ENCODE measurements around the gene TSC1.

The TSC1 gene

DNA sequence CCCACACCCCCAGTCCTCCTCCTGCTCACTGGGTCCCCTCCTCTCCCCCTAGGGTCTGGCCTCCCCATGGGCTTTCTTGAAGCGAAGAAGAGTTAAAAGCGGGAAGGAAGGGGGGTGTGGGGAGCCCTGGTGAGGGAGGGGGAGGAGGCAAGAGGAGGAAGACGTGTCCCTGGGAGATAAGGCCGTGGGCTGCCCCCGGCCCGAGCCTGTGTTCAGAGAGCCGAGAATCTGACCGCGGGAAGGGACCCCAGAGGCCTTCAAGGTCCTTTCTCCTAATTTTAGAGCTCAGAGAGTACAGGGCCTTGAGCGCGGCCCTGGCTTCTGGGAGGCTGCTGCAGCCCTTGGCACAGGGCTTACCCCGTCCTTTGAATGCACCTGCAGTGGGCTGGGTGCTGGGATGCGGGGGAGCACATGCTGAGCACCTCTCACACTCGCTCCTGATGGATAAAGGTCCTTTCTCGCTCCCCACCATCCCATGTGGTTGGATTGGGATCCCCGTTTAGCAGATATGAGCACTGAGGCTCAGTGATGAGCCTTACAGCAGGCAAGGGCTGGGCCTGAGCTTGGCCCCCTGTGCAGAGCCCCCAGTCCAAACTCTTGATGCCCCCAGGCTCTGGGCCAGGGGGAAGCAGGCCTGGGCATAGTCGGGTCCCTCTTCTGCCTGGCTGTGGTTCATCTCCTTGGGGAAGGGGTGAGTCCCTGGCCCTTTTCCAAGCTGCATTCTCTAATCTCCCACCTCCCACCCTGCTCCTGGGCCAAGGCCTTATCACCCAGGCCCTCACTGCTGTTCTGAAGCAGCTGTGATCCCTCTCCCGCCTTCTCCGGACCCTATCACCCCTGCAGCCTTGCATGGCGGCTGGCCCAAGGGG, 40.0 kb upstream of the TSC1 start:
- ChIA-PET POLR2A (no interaction called here), CTCF (interaction anchor here (0.9 to 1.9 kb wide), 2 partner anchors 11 to 13 kb away, joined by 4 to 8 read pairs; no protein-coding TSS in a partner anchor)
- peak; percentile 12 for DNase-seq (ENCODE audit: extremely low spot score)
- TF ChIP-seq, protein P1, sequence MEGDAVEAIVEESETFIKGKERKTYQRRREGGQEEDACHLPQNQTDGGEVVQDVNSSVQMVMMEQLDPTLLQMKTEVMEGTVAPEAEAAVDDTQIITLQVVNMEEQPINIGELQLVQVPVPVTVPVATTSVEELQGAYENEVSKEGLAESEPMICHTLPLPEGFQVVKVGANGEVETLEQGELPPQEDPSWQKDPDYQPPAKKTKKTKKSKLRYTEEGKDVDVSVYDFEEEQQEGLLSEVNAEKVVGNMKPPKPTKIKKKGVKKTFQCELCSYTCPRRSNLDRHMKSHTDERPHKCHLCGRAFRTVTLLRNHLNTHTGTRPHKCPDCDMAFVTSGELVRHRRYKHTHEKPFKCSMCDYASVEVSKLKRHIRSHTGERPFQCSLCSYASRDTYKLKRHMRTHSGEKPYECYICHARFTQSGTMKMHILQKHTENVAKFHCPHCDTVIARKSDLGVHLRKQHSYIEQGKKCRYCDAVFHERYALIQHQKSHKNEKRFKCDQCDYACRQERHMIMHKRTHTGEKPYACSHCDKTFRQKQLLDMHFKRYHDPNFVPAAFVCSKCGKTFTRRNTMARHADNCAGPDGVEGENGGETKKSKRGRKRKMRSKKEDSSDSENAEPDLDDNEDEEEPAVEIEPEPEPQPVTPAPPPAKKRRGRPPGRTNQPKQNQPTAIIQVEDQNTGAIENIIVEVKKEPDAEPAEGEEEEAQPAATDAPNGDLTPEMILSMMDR (IDR thresholded peaks at IDR 0.05; ENCODE audit: control extremely low read depth, extremely low read depth, low read depth, missing control alignments), result no peak

DNA sequence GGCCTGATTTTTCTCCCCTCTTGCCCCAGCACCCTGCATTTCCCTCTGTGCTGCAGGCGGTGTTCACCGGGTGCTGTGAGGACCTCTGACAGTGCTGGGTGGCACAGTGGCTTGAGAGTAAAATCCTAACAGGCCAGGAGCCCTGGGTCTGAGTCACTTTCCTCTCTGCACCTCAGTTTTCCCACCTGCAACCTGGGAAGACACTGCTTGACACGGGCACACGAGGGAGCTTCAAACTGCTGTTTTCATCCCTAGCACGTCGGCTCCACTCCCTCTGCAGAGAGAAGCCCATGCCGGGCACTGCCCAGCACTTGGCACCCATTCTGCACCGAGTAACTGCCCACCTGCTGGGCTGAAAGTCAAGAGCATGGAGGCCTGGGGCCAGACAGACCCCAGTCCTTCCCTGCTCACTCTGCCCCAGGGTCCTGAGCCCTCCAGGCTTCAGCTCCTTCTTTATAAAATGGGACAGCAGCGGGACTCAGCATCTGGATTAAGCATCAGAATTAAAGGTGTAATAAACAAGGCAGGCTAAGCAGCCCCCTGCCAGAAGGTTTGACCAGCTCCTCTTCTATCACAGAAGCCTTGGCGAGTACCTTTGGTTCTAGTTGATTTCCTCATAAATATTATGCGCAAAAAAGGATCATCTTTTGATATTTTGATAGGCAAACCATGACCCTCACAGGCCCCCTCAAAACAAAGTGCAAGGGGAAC, 39.2 kb upstream of the TSC1 start:
- CTCF ChIA-PET, result interaction anchor here (0.9 kb wide), 1 partner anchor 12 kb away, joined by 4 read pairs; no protein-coding TSS in a partner anchor

DNA sequence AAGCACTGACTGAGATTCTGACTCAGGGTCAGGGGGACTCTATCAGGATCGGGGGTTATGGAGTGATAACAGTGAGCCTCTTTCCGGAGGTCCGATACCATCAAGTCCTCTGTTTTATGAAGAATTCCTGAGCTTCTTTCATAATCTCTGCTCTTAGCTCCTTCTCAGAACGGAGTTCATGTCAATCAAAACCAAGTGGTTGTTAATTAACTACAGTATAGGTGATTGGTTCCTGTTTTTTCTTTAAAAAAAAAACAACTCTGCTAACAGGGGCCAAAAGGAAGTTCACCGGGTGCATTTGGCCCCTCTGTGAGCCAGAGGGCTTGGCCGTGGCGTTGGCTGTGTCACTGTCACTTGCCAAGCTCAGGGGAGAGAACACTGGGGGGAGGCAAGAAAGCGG, 38.0 kb upstream of the TSC1 start:
- TF ChIP-seq, protein P1 (IDR thresholded peaks at IDR 0.05; ENCODE audit: control extremely low read depth, extremely low read depth, low read depth, missing control alignments), result no peak
- DNase-seq (ENCODE audit: extremely low spot score), result peak; percentile 70
- ChIA-PET CTCF (interaction anchor here (3.0 kb wide), 1 partner anchor 10 kb away, joined by 13 read pairs; no protein-coding TSS in a partner anchor), POLR2A (no interaction called here)

More for the DNA sequence above, 39.2 kb upstream of the TSC1 start:
- TF ChIP-seq, protein P1 (IDR thresholded peaks at IDR 0.05; ENCODE audit: control extremely low read depth, extremely low read depth, low read depth, missing control alignments), result no peak
- DNase-seq (ENCODE audit: extremely low spot score), result no peak
- POLR2A ChIA-PET, result no interaction called here

DNA sequence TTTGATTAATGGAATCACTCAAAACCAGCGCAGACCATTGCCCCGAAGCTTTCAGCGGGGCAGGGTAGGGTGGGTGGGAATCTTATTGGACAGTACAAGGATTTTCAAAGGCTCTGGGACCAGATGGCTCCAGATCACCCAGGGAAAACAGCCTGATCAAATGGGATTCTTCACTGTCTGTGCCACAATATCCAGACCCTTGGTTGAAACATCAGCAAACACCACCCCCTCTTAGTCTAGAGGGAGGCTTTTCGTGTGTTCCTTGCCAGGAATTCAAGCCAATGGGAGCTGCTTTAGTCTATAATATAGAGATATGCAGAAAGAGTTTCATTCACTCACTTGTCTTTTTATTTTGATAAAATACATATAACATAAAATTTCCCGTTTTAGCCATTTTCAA, 35.7 kb upstream of the TSC1 start:
- TF ChIP-seq, protein P1 (IDR thresholded peaks at IDR 0.05; ENCODE audit: control extremely low read depth, extremely low read depth, low read depth, missing control alignments), result no peak
- POLR2A ChIA-PET, result no interaction called here
- CTCF ChIA-PET, result interaction anchor here (1.1 to 3.0 kb wide), 2 partner anchors 7 to 42 kb away, joined by 4 to 13 read pairs; no protein-coding TSS in a partner anchor
- DNase-seq (ENCODE audit: extremely low spot score), result no peak

DNA sequence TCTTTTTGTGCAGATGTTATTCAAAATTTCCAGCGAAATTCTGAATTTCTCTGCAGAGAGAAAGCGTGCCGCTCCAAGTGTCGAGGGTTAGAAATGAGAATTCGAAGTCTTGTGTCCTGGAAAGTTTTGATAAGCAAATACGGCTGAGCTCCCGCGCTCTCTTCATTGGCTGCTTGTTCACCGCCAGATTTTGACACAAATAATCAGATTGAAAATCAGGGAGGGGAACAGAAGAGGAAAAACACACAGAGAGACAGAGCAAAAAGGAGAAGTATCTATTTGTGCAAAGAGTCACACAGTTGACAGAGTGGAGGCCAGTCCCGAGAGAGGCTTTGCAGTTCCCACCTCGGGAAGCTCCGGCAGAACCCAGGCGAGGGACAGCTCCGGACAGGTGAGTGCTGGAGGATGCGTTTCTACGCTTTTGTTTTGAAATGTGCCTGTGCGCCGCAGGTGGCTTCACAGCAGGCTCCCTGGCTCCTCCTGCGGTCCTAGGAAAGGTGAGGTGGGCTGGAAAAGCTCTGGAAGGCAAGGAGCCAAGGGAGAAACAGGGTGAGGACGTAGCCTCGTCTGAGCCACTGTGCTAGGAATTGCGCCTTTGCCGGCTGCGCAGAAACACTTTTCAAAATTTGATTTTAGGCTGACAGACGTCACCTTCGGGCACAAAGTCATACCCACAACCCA, 34.2 kb upstream of the TSC1 start, which contains the start of gene GFI1B:
GFI1B (plus strand) TSS at position 244 of the 681 bp plus-strand sequence. CDS start 7,985 bp downstream, outside the sequence.
- POLR2A ChIA-PET, result no interaction called here

More for the DNA sequence above, 34.2 kb upstream of the TSC1 start, which contains the start of gene GFI1B:
- no peak for DNase-seq (ENCODE audit: extremely low spot score)
- TF ChIP-seq, protein P1 (IDR thresholded peaks at IDR 0.05; ENCODE audit: control extremely low read depth, extremely low read depth, low read depth, missing control alignments), result no peak
- CTCF ChIA-PET, result interaction anchor here (1.0 to 3.4 kb wide), 9 partner anchors 9 to 79 kb away, joined by 3 to 15 read pairs (median 5); no protein-coding TSS in a partner anchor

Data from GM10248 (cell line).